WERI-Rb-1 (cell line): ENCODE measurements around the gene SIAH1.
A peak's percentile ranks its signal among the peaks of the same experiment; 100 is the strongest.

Experiments used
- DNase-seq: peaks from one replicate; pipeline ENCODE4 v3.0.0-alpha.2; 2020
- H3K27ac ChIP-seq: fragments of 250-450 bp; sonication (Bioruptor Pico); 2 replicates; pipeline ENCODE4 v1.5.1; 2020; ENCODE audit warnings: mild to moderate bottlenecking, moderate library complexity
- H3K27me3 ChIP-seq: fragments of 250-450 bp; sonication (Bioruptor Pico); 2 replicates; pipeline ENCODE4 v1.5.1; 2021; ENCODE audit warnings: mild to moderate bottlenecking, low read depth, moderate library complexity; ENCODE audit not compliant: insufficient read depth, severe bottlenecking
- H3K36me3 ChIP-seq: fragments of 250-450 bp; sonication (Bioruptor Pico); 2 replicates; pipeline ENCODE4 v1.5.1; 2020; ENCODE audit warnings: mild to moderate bottlenecking, moderate library complexity
- H3K4me3 ChIP-seq: 2 replicates; pipeline ENCODE4 v1.5.1; 2011; ENCODE audit warnings: low read depth, mild to moderate bottlenecking, control low read depth, low read length
- H3K9me3 ChIP-seq: fragments of 250-450 bp; sonication (Bioruptor Pico); 2 replicates; pipeline ENCODE4 v1.5.1; 2021; ENCODE audit warnings: mild to moderate bottlenecking, moderate library complexity; ENCODE audit not compliant: severe bottlenecking
- CTCF ChIP-seq: IDR thresholded peaks from 2 replicates; pipeline ENCODE4 v1.5.1; 2011; ENCODE audit warnings: low read depth, mild to moderate bottlenecking, control low read depth, inconsistent platforms, low read length

The SIAH1 gene

GRCh38 chr16:48385253-48386150, at the start of gene SIAH1:
SIAH1 (minus strand) TSS chr16:48385413; CDS start chr16:48362428, 22,985 bp downstream.
- H3K36me3 ChIP-seq = peaks cover 2% of the 10 kb centered on the region; the same call in 1 of the 2 replicates
- H3K27ac ChIP-seq = peak within 1 kb of the TSS; percentile 100
- no peaks in the 10 kb centered on the region for H3K9me3 ChIP-seq
- peak within 1 kb of the TSS; percentile 70 for H3K4me3 ChIP-seq
- H3K27me3 ChIP-seq = no peaks in the 10 kb centered on the region
- TF ChIP-seq CTCF = 0 out of 2 replicates have a peak, but pooled peaks have one; percentile 2
- peak; percentile 82 for DNase-seq

GRCh38 chr16:48434653-48435317, 49.6 kb upstream of the SIAH1 start:
- H3K27me3 ChIP-seq = no peaks in the 10 kb centered on the region
- H3K27ac ChIP-seq = no peak overlapping the region
- no peaks in the 10 kb centered on the region for H3K9me3 ChIP-seq
- DNase-seq = no peak
- TF ChIP-seq CTCF = no peak
- H3K36me3 ChIP-seq = no peaks in the 10 kb centered on the region
- H3K4me3 ChIP-seq = no peak overlapping the region

GRCh38 chr16:48433850-48434530, 48.8 kb upstream of the SIAH1 start:
- Histone ChIP-seq H3K9me3 (no peaks in the 10 kb centered on the region), H3K4me3 (no peak overlapping the region), H3K36me3 (no peaks in the 10 kb centered on the region), H3K27me3 (no peaks in the 10 kb centered on the region), H3K27ac (no peak overlapping the region)
- no peak for TF ChIP-seq CTCF
- no peak for DNase-seq

GRCh38 chr16:48433116-48433849, 48.1 kb upstream of the SIAH1 start:
- Histone ChIP-seq H3K4me3 (no peak overlapping the region), H3K27me3 (no peaks in the 10 kb centered on the region), H3K27ac (no peak overlapping the region), H3K9me3 (no peaks in the 10 kb centered on the region), H3K36me3 (no peaks in the 10 kb centered on the region)
- no peak for TF ChIP-seq CTCF
- DNase-seq = no peak

GRCh38 chr16:48432136-48432535, 46.9 kb upstream of the SIAH1 start:
- Histone ChIP-seq H3K27ac (no peak overlapping the region), H3K4me3 (no peak overlapping the region)
- no peak for DNase-seq

More at GRCh38 chr16:48432136-48432535, 46.9 kb upstream of the SIAH1 start:
- Histone ChIP-seq H3K27me3 (no peaks in the 10 kb centered on the region), H3K9me3 (no peaks in the 10 kb centered on the region), H3K36me3 (no peaks in the 10 kb centered on the region)
- no peak for TF ChIP-seq CTCF
